Naive thymus-derived CD8-positive, alpha-beta T cell (primary cell): Measurements from ENCODE around the gene DPF3. TPM values are rescaled to one million over a fixed set of nuclear protein-coding genes. Genes with fewer than 3 reads are reported as not detected.

Source experiments
- ATAC-seq, 2 donors: fragments of 150-1000 bp; cut with Tn5 transposase in 1 of 2; sonication (Bioruptor Pico), chemical (Tn5 transposase) in 1 of 2; 1 replicate in 1 of 2; 2 replicates in 1 of 2; pipeline ENCODE4 v1.10.0; 2021; ENCODE audit warnings: mild to moderate bottlenecking in 2 of 2, moderate library complexity in 2 of 2
- POLR2A ChIA-PET: fragments of 350-600 bp; sonication (Branson Sonifier 250); formaldehyde crosslinking; loops from one replicate; lab custom pipeline; 2021; ENCODE audit warnings: antibody characterized with exemption; lab: Charles Lee
- DNase-seq, 10 donors: peaks; one replicate each; pipeline versions ENCODE4 v3.0.0 to v3.0.0-alpha.2; 2020 to 2022
- H3K27ac Mint-ChIP-seq, 10 donors: one replicate each; pipeline ENCODE4 v1.8.0; 2020 to 2022; ENCODE audit warnings: mild to moderate bottlenecking in 10 of 10, mixed read lengths in 10 of 10, moderate library complexity in 4 of 10, inconsistent platforms in 1 of 10
- H3K27me3 Mint-ChIP-seq, 5 donors: one replicate each; pipeline ENCODE4 v1.8.0; 2021 to 2022; ENCODE audit warnings: mixed read lengths in 5 of 5
- H3K36me3 Mint-ChIP-seq, 3 donors: one replicate each; pipeline ENCODE4 v1.8.0; 2020 to 2022; ENCODE audit warnings: mixed read lengths in 3 of 3, mild to moderate bottlenecking in 2 of 3, inconsistent platforms in 1 of 3
- H3K4me1 Mint-ChIP-seq, 4 donors: one replicate each; pipeline ENCODE4 v1.8.0; 2021 to 2022; ENCODE audit warnings: mixed read lengths in 4 of 4
- H3K4me3 Mint-ChIP-seq, 10 donors: one replicate each; pipeline ENCODE4 v1.8.0; 2020 to 2022; ENCODE audit warnings: mild to moderate bottlenecking in 10 of 10, mixed read lengths in 10 of 10, moderate library complexity in 6 of 10, inconsistent platforms in 1 of 10
- H3K9me3 Mint-ChIP-seq, 9 donors: one replicate each; pipeline ENCODE4 v1.8.0; 2020 to 2022; ENCODE audit warnings: mixed read lengths in 9 of 9, mild to moderate bottlenecking in 3 of 9, inconsistent platforms in 1 of 9, moderate library complexity in 1 of 9
- polyA plus RNA-seq, 3 donors: library from polyadenylated mRNA; unstranded; fragments of 300-500 nt; fragmentation: Illumina TruSeq; gene quantifications; one replicate each; pipeline ENCODE4 v1.2.3, GENCODE V29; 2021
- total RNA-seq, 8 experiments: library from RNA in 2 of 8; stranded (reverse) in 2 of 8; gene quantifications; one replicate each; pipeline ENCODE4 v1.2.3 and lab custom pipeline; 2021 to 2026

Gene DPF3
- total and polyA plus RNA-seq, 5 experiments from 2014 or later, result 0.35 to 0.58 (median 0.52) TPM

GRCh38 chr14:72583316-72584272 is 310.3 kb downstream of the DPF3 start:
- DNase-seq (no peak), ATAC-seq (no peak)
- H3K27ac Mint-ChIP-seq, result no peak overlapping the region
- POLR2A ChIA-PET, result interaction anchor here (0.6 kb wide), 1 partner anchor 56 kb away, joined by 3 read pairs; no protein-coding TSS in a partner anchor
- H3K36me3 Mint-ChIP-seq, result peaks cover 0 to 12% (median 0%) of the 10 kb centered on the region in 3 donors
- H3K9me3 Mint-ChIP-seq, result peaks cover 0 to 19% (median 0%) of the 10 kb centered on the region in 9 donors
- peaks cover 3 to 11% (median 9%) of the 10 kb centered on the region in 5 donors for H3K27me3 Mint-ChIP-seq
- H3K4me1 Mint-ChIP-seq, result peaks cover 0 to 6% (median 3%) of the 10 kb centered on the region in 4 donors
- H3K4me3 Mint-ChIP-seq, result no peak overlapping the region

GRCh38 chr14:72582582-72582981 is 311.3 kb downstream of the DPF3 start:
- Mint-ChIP-seq H3K4me1 (peaks cover 0 to 12% (median 1%) of the 10 kb centered on the region in 4 donors), H3K36me3 (peaks cover 0 to 12% (median 0%) of the 10 kb centered on the region in 3 donors)
- ATAC-seq, result no peak

GRCh38 chr14:72578514-72578913 is 315.4 kb downstream of the DPF3 start:
- peaks cover 0 to 2% (median 0%) of the 10 kb centered on the region in 9 donors for H3K9me3 Mint-ChIP-seq
- DNase-seq (no peak), ATAC-seq (no peak)
- no peaks in the 10 kb centered on the region for H3K36me3 Mint-ChIP-seq
- peaks cover 0 to 9% (median 8%) of the 10 kb centered on the region in 5 donors for H3K27me3 Mint-ChIP-seq
- no peak overlapping the region for H3K27ac Mint-ChIP-seq
- no peak overlapping the region for H3K4me3 Mint-ChIP-seq
- POLR2A ChIA-PET, result no interaction called here
- H3K4me1 Mint-ChIP-seq, result peaks cover 2 to 7% (median 4%) of the 10 kb centered on the region in 4 donors

More at GRCh38 chr14:72582582-72582981, 311.3 kb downstream of the DPF3 start:
- DNase-seq, result no peak
- no peak overlapping the region for H3K27ac Mint-ChIP-seq
- POLR2A ChIA-PET, result no interaction called here
- peaks cover 3 to 15% (median 9%) of the 10 kb centered on the region in 5 donors for H3K27me3 Mint-ChIP-seq
- H3K4me3 Mint-ChIP-seq, result no peak overlapping the region
- H3K9me3 Mint-ChIP-seq, result peaks cover 0 to 19% (median 0%) of the 10 kb centered on the region in 9 donors

GRCh38 chr14:72577521-72577920 is 316.4 kb downstream of the DPF3 start:
- Mint-ChIP-seq H3K4me3 (no peak overlapping the region), H3K27ac (no peak overlapping the region), H3K9me3 (peaks cover 0 to 2% (median 0%) of the 10 kb centered on the region in 9 donors), H3K27me3 (peaks cover 0 to 9% (median 9%) of the 10 kb centered on the region in 5 donors), H3K4me1 (peaks cover 2 to 7% (median 4%) of the 10 kb centered on the region in 4 donors), H3K36me3 (no peaks in the 10 kb centered on the region)
- ATAC-seq (no peak), DNase-seq (no peak)
- POLR2A ChIA-PET, result no interaction called here

- H3K36me3 Mint-ChIP-seq, result peaks cover 0 to 4% (median 0%) of the 10 kb centered on the region in 3 donors
- peaks cover 2 to 6% (median 4%) of the 10 kb centered on the region in 4 donors for H3K4me1 Mint-ChIP-seq
- H3K9me3 Mint-ChIP-seq, result peaks cover 0 to 5% (median 0%) of the 10 kb centered on the region in 9 donors
- peaks cover 0 to 7% (median 2%) of the 10 kb centered on the region in 5 donors for H3K27me3 Mint-ChIP-seq
- ATAC-seq (no peak), DNase-seq (no peak)
- H3K27ac Mint-ChIP-seq, result no peak overlapping the region
- H3K4me3 Mint-ChIP-seq, result no peak overlapping the region
- POLR2A ChIA-PET, result no interaction called here
Measured at GRCh38 chr14:72576258-72576657, 317.6 kb downstream of the DPF3 start.

GRCh38 chr14:72574715-72575114 is 319.2 kb downstream of the DPF3 start:
- H3K27me3 Mint-ChIP-seq, result peaks cover 0 to 7% (median 0%) of the 10 kb centered on the region in 5 donors
- peaks cover 0 to 10% (median 4%) of the 10 kb centered on the region in 9 donors for H3K9me3 Mint-ChIP-seq
- H3K4me1 Mint-ChIP-seq, result peaks cover 2 to 6% (median 4%) of the 10 kb centered on the region in 4 donors
- H3K27ac Mint-ChIP-seq, result peak overlapping the region in 1 of 10 donors; percentile 4
- DNase-seq, result no peak
- ATAC-seq, result no peak
- POLR2A ChIA-PET, result no interaction called here
- no peak overlapping the region for H3K4me3 Mint-ChIP-seq
- H3K36me3 Mint-ChIP-seq, result peaks cover 0 to 8% (median 0%) of the 10 kb centered on the region in 3 donors

GRCh38 chr14:72573725-72574417 is 320.0 kb downstream of the DPF3 start:
- Mint-ChIP-seq H3K4me3 (no peak overlapping the region), H3K27me3 (peaks cover 0 to 7% (median 0%) of the 10 kb centered on the region in 5 donors), H3K27ac (no peak overlapping the region), H3K4me1 (peaks cover 2 to 6% (median 4%) of the 10 kb centered on the region in 4 donors), H3K9me3 (peaks cover 0 to 10% (median 4%) of the 10 kb centered on the region in 9 donors), H3K36me3 (peaks cover 0 to 8% (median 0%) of the 10 kb centered on the region in 3 donors)
- POLR2A ChIA-PET, result no interaction called here
- no peak for ATAC-seq
- DNase-seq, result no peak

Other genes with a start within 250 kb of the DPF3 start
- 10 to 100 TPM; 32.4 to 32.8 TPM for gene DCAF4, start 32.4 kb upstream of the DPF3 start, total RNA-seq
- 10 to 100 TPM in 1 of 3 donors, 1 to 10 TPM in 2; 7.9 to 11.1 (median 9.0) TPM for gene DCAF4, start 32.4 kb upstream of the DPF3 start, polyA plus RNA-seq
- gene ZFYVE1, start 133.0 kb upstream of the DPF3 start, total RNA-seq, result 10 to 100 TPM; 20.1 to 20.5 TPM
- gene ZFYVE1, start 133.0 kb upstream of the DPF3 start, polyA plus RNA-seq, result 1 to 10 TPM; 4.1 to 6.4 (median 4.5) TPM
- gene RBM25, start 164.4 kb upstream of the DPF3 start, total RNA-seq, result 100 to 1,000 TPM; 161 to 168 TPM
- gene RBM25, start 164.4 kb upstream of the DPF3 start, polyA plus RNA-seq, result 10 to 100 TPM; 40.7 to 64.8 (median 42.6) TPM
- 10 to 100 TPM; 36.8 to 46.3 TPM for gene PSEN1, start 242.4 kb upstream of the DPF3 start, total RNA-seq
- 10 to 100 TPM; 14.7 to 26.1 (median 20.6) TPM for gene PSEN1, start 242.4 kb upstream of the DPF3 start, polyA plus RNA-seq